GM12873 (cell line): ENCODE measurements around the gene CTDSP1.

Experiments used
- CTCF ChIP-seq: IDR thresholded peaks from 2 replicates; pipeline ENCODE4 v1.5.1; 2012; ENCODE audit warnings: low read depth, mild to moderate bottlenecking, moderate library complexity, low read length, control low read depth; ENCODE audit not compliant: insufficient read depth; ENCODE audit errors: missing control alignments

CTDSP1 gene

GRCh38 chr2:218438596-218438995, 38.9 kb downstream of the CTDSP1 start:
- no peak for TF ChIP-seq CTCF

GRCh38 chr2:218444692-218445357, 45.2 kb downstream of the CTDSP1 start:
- TF ChIP-seq CTCF: no peak

GRCh38 chr2:218445602-218446001, 45.9 kb downstream of the CTDSP1 start:
- no peak for TF ChIP-seq CTCF

GRCh38 chr2:218446547-218446946, 46.9 kb downstream of the CTDSP1 start:
- TF ChIP-seq CTCF: no peak

- TF ChIP-seq CTCF: no peak
Observed at GRCh38 chr2:218447072-218447471, 47.4 kb downstream of the CTDSP1 start.

- no peak for TF ChIP-seq CTCF
Observed at GRCh38 chr2:218448934-218449333, 49.3 kb downstream of the CTDSP1 start.

- no peak for TF ChIP-seq CTCF
Observed at GRCh38 chr2:218452079-218452478, 52.4 kb downstream of the CTDSP1 start.
